Gastroesophageal sphincter (tissue), 3 donors: ENCODE measurements around the gene RASGRP1.

Source experiments
- POLR2A ChIP-seq, 2 donors: fragments of 450-650 bp; IDR thresholded peaks; one replicate each; pipeline ENCODE4 v1.6.1; 2017; ENCODE audit warnings: antibody characterized with exemption in 2 of 2, mild to moderate bottlenecking in 2 of 2, moderate library complexity in 1 of 2
- POLR2AphosphoS5 ChIP-seq: sonication (generic); formaldehyde crosslinking; IDR thresholded peaks from one replicate; pipeline ENCODE4 v1.6.1; 2017; ENCODE audit warnings: antibody characterized with exemption
- TF ChIP-seq, protein P1 (sequence below), 4 experiments: fragments of 200-600 bp in 2 of 4; fragments of 450-650 bp in 2 of 4; sonication (generic) in 1 of 4; IDR thresholded peaks; one replicate each; pipeline ENCODE4 v1.5.1; 2017 to 2019; ENCODE audit warnings: antibody characterized with exemption in 4 of 4, mild to moderate bottlenecking in 2 of 4, moderate library complexity in 2 of 4

DNA sequence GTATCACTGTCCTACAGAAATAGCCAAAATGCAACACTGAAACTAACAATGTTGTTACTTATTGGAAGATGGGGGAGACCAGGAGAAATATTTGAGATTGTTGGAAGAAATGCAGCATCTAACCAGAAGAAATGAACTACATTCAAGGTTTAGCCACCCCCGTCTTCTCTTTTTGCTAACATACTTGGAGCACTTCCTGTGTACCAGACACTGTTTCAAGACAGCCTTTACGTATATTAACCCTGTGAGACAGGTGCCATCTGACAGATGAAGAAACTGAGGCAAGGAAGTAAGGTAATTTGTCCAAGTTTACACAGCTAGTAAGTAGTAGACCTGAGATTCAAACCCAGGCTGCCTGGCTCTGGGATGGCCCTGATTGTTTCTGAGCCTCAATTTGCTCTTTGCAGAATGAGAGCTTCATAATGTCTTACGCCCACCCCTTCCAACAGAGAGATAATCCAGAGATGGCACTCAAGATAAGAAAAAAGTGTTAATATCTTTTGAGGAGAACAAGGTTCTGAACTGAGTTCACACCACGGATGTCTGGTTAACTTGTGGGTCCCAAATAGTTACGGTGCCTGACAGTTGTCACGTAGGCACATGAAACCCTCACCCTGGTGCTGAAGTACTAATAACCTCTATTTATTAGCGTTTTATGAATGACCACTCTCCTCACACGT is 26.1 kb downstream of the RASGRP1 start:
- TF ChIP-seq, protein P1, sequence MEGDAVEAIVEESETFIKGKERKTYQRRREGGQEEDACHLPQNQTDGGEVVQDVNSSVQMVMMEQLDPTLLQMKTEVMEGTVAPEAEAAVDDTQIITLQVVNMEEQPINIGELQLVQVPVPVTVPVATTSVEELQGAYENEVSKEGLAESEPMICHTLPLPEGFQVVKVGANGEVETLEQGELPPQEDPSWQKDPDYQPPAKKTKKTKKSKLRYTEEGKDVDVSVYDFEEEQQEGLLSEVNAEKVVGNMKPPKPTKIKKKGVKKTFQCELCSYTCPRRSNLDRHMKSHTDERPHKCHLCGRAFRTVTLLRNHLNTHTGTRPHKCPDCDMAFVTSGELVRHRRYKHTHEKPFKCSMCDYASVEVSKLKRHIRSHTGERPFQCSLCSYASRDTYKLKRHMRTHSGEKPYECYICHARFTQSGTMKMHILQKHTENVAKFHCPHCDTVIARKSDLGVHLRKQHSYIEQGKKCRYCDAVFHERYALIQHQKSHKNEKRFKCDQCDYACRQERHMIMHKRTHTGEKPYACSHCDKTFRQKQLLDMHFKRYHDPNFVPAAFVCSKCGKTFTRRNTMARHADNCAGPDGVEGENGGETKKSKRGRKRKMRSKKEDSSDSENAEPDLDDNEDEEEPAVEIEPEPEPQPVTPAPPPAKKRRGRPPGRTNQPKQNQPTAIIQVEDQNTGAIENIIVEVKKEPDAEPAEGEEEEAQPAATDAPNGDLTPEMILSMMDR (IDR thresholded peaks at IDR 0.05) = no peak
- TF ChIP-seq POLR2AphosphoS5 (no peak), POLR2A (IDR thresholded peaks at IDR 0.05) (no peak)
